ENCODE data around the gene ASF1A.
A peak's percentile ranks its signal among the peaks of the same experiment; 100 is the strongest.

The ASF1A gene

GRCh38 chr6:118881440-118882313 lies 12.3 kb upstream of the ASF1A start:
- ATAC-seq: no peak

GRCh38 chr6:118882314-118882905 lies 11.5 kb upstream of the ASF1A start:
- DNase-seq: no peak
- ATAC-seq: no peak

More at GRCh38 chr6:118881440-118882313, 12.3 kb upstream of the ASF1A start:
- DNase-seq: no peak

DNA sequence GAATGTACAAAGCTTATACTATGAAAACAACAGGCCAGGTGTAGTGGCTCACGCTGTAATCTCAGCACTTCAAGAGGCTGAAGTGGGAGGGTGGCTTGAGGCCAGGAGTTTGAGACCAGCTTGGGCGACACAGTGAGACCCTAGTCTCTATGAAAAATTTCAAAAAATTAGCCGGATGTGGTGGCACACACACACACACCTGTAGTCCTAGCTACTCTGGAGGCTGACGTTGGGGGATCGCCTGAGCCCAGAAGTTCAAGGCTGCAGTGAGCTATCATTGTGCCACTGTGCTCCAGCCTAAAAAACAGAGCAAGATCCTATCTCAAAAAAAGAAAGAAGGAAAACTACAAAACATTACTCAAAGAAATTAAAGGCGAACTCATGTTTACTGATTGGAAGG lies 7.3 kb upstream of the ASF1A start:
- ATAC-seq: no peak

DNA sequence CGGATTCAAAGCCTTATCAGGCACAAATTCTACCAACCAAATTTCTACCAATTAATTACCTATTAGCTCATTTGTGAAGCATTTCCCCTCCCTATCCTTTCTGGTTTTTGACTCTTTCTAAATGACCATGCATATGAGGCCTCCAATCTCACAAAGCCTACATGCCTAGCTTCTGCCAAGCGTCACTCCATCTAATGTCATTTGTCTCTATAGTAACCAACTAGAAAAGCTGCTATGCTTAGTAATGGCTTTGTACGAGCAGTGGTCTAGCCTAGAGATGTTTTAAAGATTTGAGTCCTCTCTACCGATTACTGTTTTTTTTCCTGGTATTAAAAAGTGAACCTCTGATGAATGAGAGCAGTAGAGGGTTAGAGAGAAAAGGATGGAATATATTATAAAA lies 4.8 kb upstream of the ASF1A start:
- DNase-seq: no peak
- ATAC-seq: no peak

More for the DNA sequence above, 7.3 kb upstream of the ASF1A start:
- DNase-seq: no peak

DNA sequence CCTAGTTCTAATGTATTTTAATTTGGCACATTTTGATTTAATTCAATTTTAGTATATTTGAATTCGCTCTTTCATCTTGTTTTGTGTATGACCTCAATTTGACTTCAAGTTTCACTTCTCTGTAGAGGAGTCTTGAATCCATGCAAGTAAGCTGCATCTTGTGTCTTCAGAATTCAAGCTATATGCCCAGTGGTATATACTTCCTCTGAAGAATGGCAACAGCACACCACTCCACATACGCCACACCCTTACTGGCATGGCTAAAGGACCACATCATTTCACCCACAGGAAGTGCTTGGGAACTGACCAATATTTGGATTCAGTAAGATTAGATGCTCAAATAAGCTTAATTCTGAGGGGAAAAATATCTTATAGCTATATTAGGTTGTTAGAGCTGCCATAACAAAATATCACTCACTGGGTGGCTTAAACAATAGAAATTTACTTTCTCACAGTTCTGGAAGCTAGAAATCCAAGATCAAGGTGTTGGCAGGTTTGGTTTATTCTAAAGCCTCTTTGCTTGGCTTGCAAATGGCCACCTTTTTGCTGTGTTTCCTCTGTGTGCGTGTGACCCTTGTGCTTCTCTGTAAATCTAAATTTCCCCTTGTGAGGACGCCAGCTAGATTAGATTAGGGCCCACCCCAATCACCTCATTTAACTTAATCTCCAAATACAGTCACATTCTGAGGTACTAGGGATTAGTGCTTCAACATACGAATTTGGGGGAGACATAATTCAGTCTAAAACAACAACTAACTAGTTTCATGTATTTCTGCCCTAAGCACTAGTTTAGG lies 2.8 kb upstream of the ASF1A start:
- DNase-seq (no peak), ATAC-seq (no peak)

- no peak for DNase-seq
- no peak for ATAC-seq
Measured at GRCh38 chr6:118892355-118892991, 1.5 kb upstream of the ASF1A start.

GRCh38 chr6:118893064-118893806 lies 717 bp upstream of the ASF1A start:
- ATAC-seq: peak; percentile 12
- peak; percentile 36 for DNase-seq

GRCh38 chr6:118894425-118895260 lies 691 bp downstream of the ASF1A start:
- peak; percentile 68 for DNase-seq
- ATAC-seq: peak; percentile 20

- ATAC-seq: no peak
Measured at GRCh38 chr6:118895261-118895560, 1.3 kb downstream of the ASF1A start.

DNA sequence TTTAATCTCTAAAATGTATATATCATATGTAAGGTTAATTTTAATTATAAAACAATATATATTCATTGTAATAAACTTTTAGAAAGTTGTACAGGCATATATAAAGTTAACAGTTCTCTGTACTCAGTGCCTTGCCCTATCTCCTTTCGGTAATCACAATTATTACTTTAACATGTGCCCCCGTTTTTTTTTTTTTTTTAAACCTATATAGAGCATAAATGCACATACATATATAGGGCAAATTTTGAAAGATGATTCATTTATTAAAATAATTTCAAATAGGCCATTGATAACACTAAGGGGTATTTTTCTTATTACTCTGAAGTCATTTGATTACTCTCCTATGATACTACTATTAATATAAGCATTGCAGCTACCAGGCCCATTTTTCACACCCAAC lies 1.9 kb downstream of the ASF1A start:
- no peak for ATAC-seq

More at GRCh38 chr6:118895261-118895560, 1.3 kb downstream of the ASF1A start:
- no peak for DNase-seq

DNA sequence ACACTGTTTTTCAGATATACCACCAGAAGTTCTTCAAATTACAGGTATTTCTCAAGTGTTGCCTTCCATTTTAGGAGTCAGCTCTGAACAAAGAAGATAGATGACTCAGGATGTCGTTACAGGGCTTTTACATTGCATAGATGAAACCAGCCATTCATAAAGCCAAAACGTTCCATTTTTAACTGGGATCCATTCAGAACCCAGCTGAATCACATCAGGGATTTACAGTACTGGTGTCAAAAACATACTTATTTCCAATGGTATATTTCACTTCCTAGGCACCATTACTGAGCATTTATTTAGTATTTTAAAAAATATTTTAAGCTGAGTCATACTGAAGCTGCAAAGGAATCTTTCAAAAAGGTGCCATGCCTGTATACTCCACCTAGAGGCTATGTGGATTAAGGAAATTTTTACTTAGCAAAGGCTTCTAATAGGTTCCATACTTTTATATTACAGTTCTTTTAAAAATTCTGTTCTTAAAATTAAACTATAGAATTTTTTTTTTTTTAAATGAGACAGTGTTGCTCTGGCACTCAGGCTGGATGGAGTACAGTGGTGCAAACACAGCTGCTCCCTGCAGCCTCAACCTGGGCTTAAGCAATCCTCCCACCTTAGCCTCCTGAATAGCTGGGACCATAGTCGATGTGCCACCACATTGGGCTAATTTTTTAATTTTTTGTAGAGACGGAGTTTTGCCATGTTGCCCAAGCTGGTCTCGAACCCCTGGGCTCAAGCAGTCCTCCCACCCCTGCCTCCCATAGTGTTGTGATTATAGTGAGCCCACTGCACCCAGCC lies 2.6 kb downstream of the ASF1A start:
- DNase-seq (no peak), ATAC-seq (no peak)

More for the DNA sequence above, 1.9 kb downstream of the ASF1A start:
- no peak for DNase-seq

- DNase-seq (no peak), ATAC-seq (no peak)
Measured at GRCh38 chr6:118897386-118897785, 3.4 kb downstream of the ASF1A start.

- ATAC-seq (peak; percentile 71), DNase-seq (no peak)
Measured at GRCh38 chr6:118899948-118900347, 6.0 kb downstream of the ASF1A start.

- DNase-seq (no peak), ATAC-seq (no peak)
Measured at GRCh38 chr6:118902726-118903125, 8.8 kb downstream of the ASF1A start.

DNA sequence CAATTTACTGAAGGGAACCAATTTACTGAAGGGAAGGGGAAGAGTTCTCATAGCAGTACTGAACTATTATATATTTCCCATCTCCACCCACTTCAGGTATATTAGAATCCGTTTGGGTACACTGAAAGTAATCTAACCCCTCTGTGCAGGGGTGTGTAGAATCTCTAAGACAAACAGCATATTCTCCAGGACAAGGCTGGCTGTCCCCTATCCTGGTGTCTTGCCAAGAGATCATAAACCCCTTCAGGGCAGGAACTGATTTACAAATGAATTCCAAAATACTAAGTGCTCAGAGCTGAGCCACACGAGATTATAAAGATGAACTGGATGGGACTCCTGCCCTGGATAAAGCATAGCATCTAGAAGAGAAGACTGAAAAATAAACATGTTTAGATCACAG lies 9.2 kb downstream of the ASF1A start:
- no peak for ATAC-seq
- no peak for DNase-seq

- ATAC-seq (no peak), DNase-seq (no peak)
Measured at GRCh38 chr6:118903691-118904090, 9.7 kb downstream of the ASF1A start.

DNA sequence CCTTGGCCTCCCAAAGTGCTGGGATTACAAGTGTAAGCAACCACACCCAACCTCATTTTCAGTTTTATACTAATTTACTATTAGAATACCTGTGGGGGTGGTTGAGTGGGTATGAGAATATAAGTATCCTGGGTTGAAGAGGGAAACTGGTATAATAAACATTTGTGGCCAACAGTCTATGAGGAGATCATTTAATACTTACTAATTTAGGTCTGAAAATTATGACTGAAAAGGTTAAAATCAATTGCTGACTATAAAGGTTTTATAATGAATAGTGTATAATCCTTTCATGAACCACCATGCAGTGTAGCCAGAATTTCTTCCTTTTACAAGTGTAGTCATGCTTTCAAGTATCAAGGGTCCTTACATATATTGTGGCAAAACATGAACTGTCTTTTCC lies 11.1 kb downstream of the ASF1A start:
- no peak for ATAC-seq

GRCh38 chr6:118905851-118906250 lies 11.9 kb downstream of the ASF1A start:
- DNase-seq: no peak
- peak; percentile 40 for ATAC-seq

More for the DNA sequence above, 11.1 kb downstream of the ASF1A start:
- no peak for DNase-seq

DNA sequence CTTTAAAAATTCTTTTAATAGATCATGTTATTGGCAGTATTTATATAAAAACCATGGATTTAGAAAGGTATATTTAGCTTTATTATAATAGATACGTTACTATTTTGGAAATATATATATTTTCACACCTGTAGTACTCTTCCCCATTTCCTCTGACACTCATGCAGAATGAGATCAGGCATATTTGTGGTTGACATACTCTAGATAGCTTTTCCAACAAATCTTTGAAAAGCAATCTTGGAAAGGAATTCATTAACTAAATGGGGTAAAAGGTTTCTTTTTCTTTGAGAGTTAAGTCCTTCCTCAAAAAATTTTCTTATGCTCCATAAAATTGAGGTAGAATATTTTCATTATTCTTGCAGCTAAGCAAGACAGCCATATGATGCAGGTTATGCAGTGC lies 14.5 kb downstream of the ASF1A start:
- DNase-seq (no peak), ATAC-seq (no peak)

DNA sequence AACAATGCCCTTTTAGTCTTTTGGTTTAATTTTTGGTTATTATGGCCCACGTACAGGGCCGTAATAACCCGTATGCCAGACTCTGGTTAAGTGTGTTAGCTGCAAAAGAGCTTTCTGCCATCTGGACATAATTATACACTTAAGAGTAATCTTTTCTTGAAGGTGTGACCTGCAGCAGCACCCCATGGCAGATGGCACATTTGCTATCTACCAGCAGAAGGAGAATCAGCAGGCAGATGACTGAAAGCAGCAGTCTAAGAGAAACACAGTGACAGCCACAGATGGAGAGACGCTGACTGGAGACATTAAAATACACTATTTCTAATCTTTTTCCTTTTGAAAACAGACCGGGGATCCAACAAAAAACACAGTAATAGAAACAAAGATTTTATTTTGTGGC lies 18.7 kb downstream of the ASF1A start:
- ATAC-seq (no peak), DNase-seq (no peak)
